HG02588 (cell line): ENCODE measurements around the gene VASH2.
A peak's percentile ranks its signal among the peaks of the same experiment; 100 is the strongest.
"Not testable (repeated sequence)": the region's sequence is repeated elsewhere in the genome, so short reads cannot be mapped to it uniquely, and the experiment has no call there.

Source experiments
- ATAC-seq: cut with Tn5 transposase; IDR thresholded peaks from one replicate; pipeline ENCODE4 v1.9.1; 2021; ENCODE audit warnings: mild to moderate bottlenecking, moderate library complexity; ENCODE audit not compliant: unreplicated experiment

Gene VASH2

GRCh38 chr1:212950243-212951125, at the start of gene VASH2:
TSS of gene VASH2 (plus strand) at chr1:212950541. CDS start at chr1:212951543, 1,002 bp downstream.
- ATAC-seq: peak; percentile 96

- no peak for ATAC-seq
These were observed 49.1 kb upstream of the VASH2 start for GRCh38 chr1:212901290-212901689.

DNA sequence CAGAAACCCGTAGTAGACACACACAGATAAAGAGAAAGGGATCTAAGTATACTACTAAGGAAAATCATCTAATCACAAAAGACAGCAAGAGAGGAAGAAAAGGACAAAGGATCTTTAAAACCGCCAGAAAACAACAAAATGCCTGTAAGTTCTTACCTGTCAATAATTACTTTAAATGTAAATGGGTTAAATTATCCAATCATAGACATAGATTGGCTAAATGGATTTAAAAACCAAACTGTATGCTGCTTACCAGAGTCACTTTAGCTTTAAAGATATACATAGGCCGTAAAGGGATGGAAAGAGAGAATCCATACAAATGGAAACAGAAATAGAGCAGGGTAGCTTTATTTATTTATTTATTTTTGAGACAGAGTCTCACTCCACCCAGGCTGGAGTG, 48.3 kb upstream of the VASH2 start:
- no peak for ATAC-seq

GRCh38 chr1:212903664-212904063, 46.7 kb upstream of the VASH2 start:
- ATAC-seq: no peak

GRCh38 chr1:212908071-212908470, 42.3 kb upstream of the VASH2 start:
- not testable (repeated sequence) for ATAC-seq

DNA sequence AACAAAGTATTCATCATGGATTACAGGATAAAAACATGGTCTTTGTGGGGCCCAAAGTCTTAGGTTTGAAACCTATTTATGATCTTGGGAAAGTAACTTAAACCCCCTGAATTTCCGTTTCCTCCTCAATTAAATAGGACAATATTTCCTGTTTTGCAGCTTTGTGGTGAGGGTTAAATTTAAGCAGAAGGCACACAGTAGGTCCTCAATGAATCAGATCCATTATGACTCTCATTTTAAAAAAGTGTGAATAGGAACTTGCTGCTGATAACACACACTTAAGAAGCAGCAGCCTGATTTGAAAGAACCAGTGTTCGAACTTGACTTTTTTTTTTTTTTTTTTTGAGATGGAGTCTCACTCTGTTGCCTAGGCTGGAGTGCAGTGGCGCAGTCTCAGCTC, 41.4 kb upstream of the VASH2 start:
- ATAC-seq: no peak

DNA sequence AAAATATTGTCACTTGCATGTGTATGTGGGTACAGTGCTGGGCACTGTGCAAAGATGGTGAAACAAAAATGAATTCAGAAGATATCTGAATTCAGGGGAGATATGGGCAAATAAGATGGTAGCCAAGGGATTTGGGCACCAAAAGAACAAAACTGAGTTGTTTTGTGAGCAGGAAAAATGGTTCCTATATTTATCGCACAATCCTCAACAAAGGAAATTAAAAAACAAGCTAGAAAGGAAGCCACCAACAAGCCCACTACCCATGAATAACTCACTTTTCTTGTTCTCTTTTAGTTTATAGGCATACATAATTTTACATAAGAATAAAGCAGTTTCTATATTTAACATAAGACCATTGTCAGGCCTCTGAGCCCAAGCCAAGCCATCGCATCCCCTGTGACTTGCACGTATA, 40.7 kb upstream of the VASH2 start:
- no peak for ATAC-seq

DNA sequence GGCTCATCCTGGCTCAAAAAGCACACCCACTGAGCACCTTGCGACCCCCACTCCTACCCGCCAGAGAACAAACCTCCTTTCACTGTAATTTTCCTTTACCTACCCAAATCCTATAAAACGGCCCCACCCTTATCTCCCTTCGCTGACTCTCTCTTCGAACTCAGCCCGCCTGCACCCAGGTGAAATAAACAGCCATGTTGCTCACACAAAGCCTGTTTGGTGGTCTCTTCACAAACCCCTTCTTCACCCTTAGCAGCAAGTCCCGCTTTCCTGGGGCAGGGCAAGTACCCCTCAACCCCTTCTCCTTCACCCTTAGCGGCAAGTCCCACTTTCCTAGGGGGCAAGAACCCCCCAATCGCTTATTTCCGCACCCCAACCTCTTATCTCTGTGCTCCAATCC, 40.1 kb upstream of the VASH2 start:
- ATAC-seq: not testable (repeated sequence)

- ATAC-seq: not testable (repeated sequence)
These were observed 36.7 kb upstream of the VASH2 start for GRCh38 chr1:212913638-212914037.

- not testable (repeated sequence) for ATAC-seq
These were observed 36.2 kb upstream of the VASH2 start for GRCh38 chr1:212914110-212914509.

GRCh38 chr1:212914789-212915188, 35.6 kb upstream of the VASH2 start:
- no peak for ATAC-seq

- no peak for ATAC-seq
These were observed 34.9 kb upstream of the VASH2 start for GRCh38 chr1:212915245-212916091.

GRCh38 chr1:212916481-212917133, 33.7 kb upstream of the VASH2 start:
- ATAC-seq: no peak

DNA sequence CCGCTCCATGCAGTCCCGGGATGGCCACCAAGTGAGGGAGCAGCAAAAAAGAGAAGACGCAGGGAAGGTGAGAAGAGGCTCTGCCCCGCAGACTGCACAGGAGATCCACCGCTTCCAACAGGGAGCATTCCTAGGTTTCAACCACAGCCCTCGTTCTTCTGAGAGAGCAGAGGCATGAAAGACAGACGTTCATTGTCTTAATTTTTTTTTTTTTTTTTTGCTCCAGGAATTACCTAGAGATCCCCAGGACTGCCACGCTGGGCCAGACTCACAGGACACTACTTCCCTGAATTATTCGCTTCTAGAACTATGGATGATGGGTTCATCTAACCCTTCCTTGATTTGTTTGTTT, 33.2 kb upstream of the VASH2 start:
- ATAC-seq: no peak

GRCh38 chr1:212917858-212918257, 32.5 kb upstream of the VASH2 start:
- no peak for ATAC-seq

DNA sequence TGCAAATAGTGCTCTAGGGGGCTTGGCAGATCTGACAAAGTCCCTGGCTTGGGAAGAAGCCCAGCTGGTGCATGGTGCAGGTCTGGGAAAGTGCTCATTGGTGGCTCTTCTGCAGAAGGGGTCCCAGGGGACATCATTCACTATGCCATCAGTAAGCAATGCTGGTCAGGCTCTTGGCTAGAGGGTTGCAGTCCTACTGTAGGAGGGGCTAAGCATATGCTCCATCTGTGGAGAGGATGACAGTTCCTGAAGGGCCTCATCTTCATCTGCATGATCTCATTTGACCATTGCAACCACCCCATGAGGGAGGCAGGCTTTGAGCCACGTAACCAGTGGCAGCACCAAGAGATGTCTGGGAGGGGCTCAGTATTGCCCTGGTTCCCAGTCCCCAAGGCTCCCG, 31.5 kb upstream of the VASH2 start:
- ATAC-seq: no peak

DNA sequence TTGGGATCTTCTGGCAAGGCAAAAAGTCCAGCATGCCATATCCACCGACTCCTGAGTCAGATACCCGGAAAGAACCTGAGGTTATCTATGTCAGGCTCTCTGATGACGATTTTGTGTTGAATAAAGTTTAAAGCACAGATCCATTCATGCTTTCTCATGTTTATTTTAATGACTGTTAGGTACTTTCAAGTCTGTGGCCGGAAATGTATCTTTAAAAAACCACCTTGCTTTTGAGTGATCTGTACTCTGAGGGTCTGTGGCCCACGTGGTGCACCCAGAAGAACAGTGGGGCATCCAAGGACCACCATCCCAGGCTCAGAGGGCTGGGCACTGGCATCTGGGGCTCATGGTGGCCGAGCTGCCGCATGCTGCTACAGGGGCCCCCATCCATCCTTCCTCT, 30.1 kb upstream of the VASH2 start:
- ATAC-seq: no peak

DNA sequence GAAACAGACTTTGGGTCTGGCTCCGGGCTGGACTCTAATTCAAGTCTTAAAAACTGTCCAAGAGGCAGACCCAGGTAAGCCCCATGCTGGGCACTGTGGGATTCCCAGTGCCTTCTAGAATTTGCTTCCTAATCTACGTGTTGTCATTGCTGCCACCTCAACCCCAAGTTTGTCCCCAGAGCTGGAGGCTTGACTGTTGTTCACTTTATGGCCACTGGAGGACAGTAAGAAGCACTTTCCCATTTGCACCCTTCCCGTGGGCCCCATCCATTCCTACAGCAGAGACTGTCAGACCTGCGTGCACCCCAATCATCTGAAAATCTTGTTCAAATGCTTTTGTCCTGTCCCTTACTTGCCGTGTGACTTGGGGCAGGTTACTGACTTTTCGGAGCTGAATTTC, 29.4 kb upstream of the VASH2 start:
- ATAC-seq: no peak

DNA sequence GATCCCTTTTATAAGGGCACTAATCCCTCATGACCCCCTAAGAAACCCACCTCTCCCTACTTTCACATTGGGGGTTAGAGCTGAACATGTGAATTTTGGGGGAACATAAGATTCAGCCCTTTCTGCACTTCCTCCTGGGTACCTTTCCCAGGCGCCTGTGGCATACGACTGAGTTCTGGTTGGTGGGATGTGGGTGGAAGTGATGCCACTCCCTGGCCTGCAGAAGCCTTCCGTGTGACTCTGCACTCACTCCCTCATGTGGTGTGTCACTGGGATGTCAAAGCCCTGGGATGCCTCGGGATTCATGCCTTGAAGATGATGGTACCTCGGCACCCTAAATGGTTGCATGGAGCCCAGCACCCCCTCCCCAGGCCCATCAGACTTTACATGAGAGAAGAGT, 28.3 kb upstream of the VASH2 start:
- ATAC-seq: no peak

DNA sequence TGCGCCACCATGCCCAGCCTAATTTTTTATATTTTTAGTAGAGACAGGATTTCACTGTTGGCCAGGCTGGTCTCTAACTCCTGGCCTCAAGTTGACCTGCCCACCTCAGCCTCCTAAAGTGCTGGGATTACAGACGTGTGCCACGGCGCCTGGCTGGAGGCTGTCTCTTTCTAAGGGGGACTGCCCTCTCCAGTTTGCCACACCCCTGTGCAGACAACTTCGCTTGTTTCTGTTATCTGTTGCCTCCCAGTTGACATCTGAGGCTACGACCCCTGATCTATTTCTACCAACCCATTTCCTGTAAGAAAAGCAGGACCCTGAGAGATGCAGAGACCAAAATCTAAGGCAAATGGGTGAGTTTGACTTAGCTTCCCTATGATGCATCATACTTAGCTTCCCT, 24.0 kb upstream of the VASH2 start:
- ATAC-seq: no peak
